HepG2 (cell line): ENCODE measurements around the gene ANKRD29. TPM values are rescaled to one million over a fixed set of nuclear protein-coding genes. Genes with fewer than 3 reads are reported as not detected.

Experiments
- ATAC-seq: fragments of 200-7000 bp; cut with Tn5 transposase; 3 replicates; pipeline ENCODE4 v1.9.1; 2020; ENCODE audit warnings: mild to moderate bottlenecking, moderate library complexity
- BruUV-seq: library from RNA; stranded (reverse); fragments of 400-500 nt; replicated peaks from 2 replicates; lab custom pipeline; 2021; lab: Mats Ljungman, UMichigan
- CTCF ChIA-PET: fragments of 300-600 bp; formaldehyde crosslinking; extraction: SDS; loops from one replicate; lab custom pipeline; 2021; ENCODE audit warnings: low total read pairs, inconsistent platforms, low intra/inter-chr PET ratio; lab: Yijun Ruan, JAX
- POLR2A ChIA-PET: fragments of 350-600 bp; sonication (Branson Sonifier 250); formaldehyde crosslinking; loops from one replicate; lab custom pipeline; 2020; ENCODE audit warnings: antibody characterized with exemption, inconsistent platforms; lab: Yijun Ruan, JAX
- DNase-seq: peaks from one replicate; pipeline ENCODE4 v3.0.0-alpha.2; 2015; ENCODE audit warnings: low spot score
- FAIRE-seq: peaks from 3 replicates; lab custom pipeline; 2011; peaks lifted over from hg19 to GRCh38; lab: Jason Lieb, UNC
- H2AFZ ChIP-seq: one replicate; pipeline ENCODE4 v1.6.1; 2011; ENCODE audit warnings: low read length, inconsistent platforms
- H3K27ac ChIP-seq: fragments of 300-600 bp; 3 replicates; pipeline ENCODE4 v1.8.0; 2011; ENCODE audit warnings: mixed run types, mild to moderate bottlenecking, mixed read lengths, low read length, inconsistent platforms; ENCODE audit not compliant: insufficient read depth; ENCODE audit errors: extremely low read length
- H3K27me3 ChIP-seq, 2 experiments: fragments of 200-600 bp in 1 of 2; 2 replicates in 1 of 2; 3 replicates in 1 of 2; pipeline versions ENCODE4 v1.6.0 to v1.8.0; 2011; ENCODE audit warnings: low read length in 2 of 2, mild to moderate bottlenecking in 2 of 2, moderate library complexity in 2 of 2, inconsistent platforms in 1 of 2; ENCODE audit not compliant: insufficient read depth in 2 of 2, control insufficient read depth in 1 of 2
- H3K36me3 ChIP-seq, 2 experiments: fragments of 200-600 bp in 1 of 2; replicated peaks in 1 of 2; 2 replicates in 1 of 2; 3 replicates in 1 of 2; pipeline versions ENCODE4 v1.5.1 to v1.8.0; 2011; ENCODE audit warnings: low read length in 2 of 2, inconsistent platforms in 1 of 2; ENCODE audit not compliant: insufficient read depth in 2 of 2, control insufficient read depth in 1 of 2
- H3K4me1 ChIP-seq: 2 replicates; pipeline ENCODE4 v1.5.1; 2012; ENCODE audit warnings: low read length, inconsistent platforms; ENCODE audit not compliant: insufficient read depth
- H3K4me2 ChIP-seq: 2 replicates; pipeline ENCODE4 v1.6.0; 2011; ENCODE audit warnings: low read depth, low read length, inconsistent platforms
- H3K4me3 ChIP-seq, 3 experiments: fragments of 200-600 bp in 1 of 3; sonication (generic), shearing (Covaris generic) in 1 of 3; replicated peaks in 1 of 3; 2 replicates each; pipeline ENCODE4 v1.5.1; 2011 to 2016; ENCODE audit warnings: low read length in 3 of 3, inconsistent platforms in 2 of 3, low read depth in 2 of 3, mild to moderate bottlenecking in 2 of 3, control low read depth in 1 of 3, mixed read lengths in 1 of 3; ENCODE audit not compliant: insufficient read depth in 1 of 3
- H3K79me2 ChIP-seq: one replicate; pipeline ENCODE4 v1.6.1; 2011; ENCODE audit warnings: low read length, inconsistent platforms; ENCODE audit not compliant: insufficient read depth
- H3K9ac ChIP-seq: 2 replicates; pipeline ENCODE4 v1.6.0; 2011; ENCODE audit warnings: mild to moderate bottlenecking, low read depth, low read length, inconsistent platforms; ENCODE audit not compliant: insufficient read depth
- H3K9me3 ChIP-seq: 2 replicates; pipeline ENCODE4 v1.5.1; 2012; ENCODE audit warnings: mild to moderate bottlenecking, low read length
- H4K20me1 ChIP-seq: 2 replicates; pipeline ENCODE4 v1.6.0; 2011; ENCODE audit warnings: inconsistent platforms, mild to moderate bottlenecking, low read length, moderate library complexity; ENCODE audit not compliant: insufficient read depth
- ATF7-NPFF ChIP-seq: sonication (generic); formaldehyde crosslinking; IDR thresholded peaks from 2 replicates; pipeline ENCODE4 v1.8.1; 2023; ENCODE audit warnings: mild to moderate bottlenecking, low read depth, missing genetic modification reagents, moderate library complexity
- DR1 ChIP-seq: sonication (generic); formaldehyde crosslinking; IDR thresholded peaks from 2 replicates; pipeline ENCODE4 v1.8.0; 2021; ENCODE audit warnings: mild to moderate bottlenecking, missing genetic modification reagents, inconsistent platforms
- ELF1 ChIP-seq: sonication (generic); formaldehyde crosslinking; IDR thresholded peaks from 2 replicates; pipeline ENCODE4 v1.4.0; 2020; ENCODE audit warnings: missing genetic modification reagents
- HIVEP1 ChIP-seq: sonication (generic); formaldehyde crosslinking; IDR thresholded peaks from 2 replicates; pipeline ENCODE4 v1.4.0; 2020; ENCODE audit warnings: mild to moderate bottlenecking, missing genetic modification reagents
- HNF4G ChIP-seq, 2 experiments: sonication (generic) in 1 of 2; formaldehyde crosslinking in 1 of 2; IDR thresholded peaks; 2 replicates each; pipeline versions ENCODE4 v1.4.0 to v1.6.1; 2011 to 2020; ENCODE audit warnings: borderline replicate concordance in 2 of 2, low read depth in 2 of 2, mild to moderate bottlenecking in 2 of 2, low read length in 1 of 2, missing genetic modification reagents in 1 of 2, moderate library complexity in 1 of 2
- MAFK ChIP-seq, 2 experiments: IDR thresholded peaks in 1 of 2; conservative IDR thresholded peaks in 1 of 2; 2 replicates each; pipeline ENCODE4 v1.6.1; 2011; ENCODE audit warnings: improper control_type of control experiment in 2 of 2, low read length in 2 of 2
- NCOA5 ChIP-seq: sonication (generic); formaldehyde crosslinking; IDR thresholded peaks from 2 replicates; pipeline ENCODE4 v1.4.0; 2020; ENCODE audit warnings: missing genetic modification reagents
- SMC3 ChIP-seq: IDR thresholded peaks from 2 replicates; pipeline ENCODE4 v1.6.1; 2011; ENCODE audit warnings: low read length, improper control_type of control experiment
- WIZ ChIP-seq: sonication (generic); formaldehyde crosslinking; IDR thresholded peaks from 2 replicates; pipeline ENCODE4 v1.5.1; 2020; ENCODE audit warnings: mild to moderate bottlenecking, missing genetic modification reagents
- ZBTB3 ChIP-seq: sonication (generic); formaldehyde crosslinking; IDR thresholded peaks from 2 replicates; pipeline ENCODE4 v1.4.0; 2020; ENCODE audit warnings: low read depth, mild to moderate bottlenecking, moderate library complexity, missing genetic modification reagents, borderline replicate concordance
- ZFP90 ChIP-seq: sonication (generic); formaldehyde crosslinking; IDR thresholded peaks from 2 replicates; pipeline ENCODE4 v1.8.0; 2022; ENCODE audit warnings: missing genetic modification reagents, mild to moderate bottlenecking, inconsistent platforms, borderline replicate concordance
- ZNF264 ChIP-seq: sonication (generic); formaldehyde crosslinking; IDR thresholded peaks from 2 replicates; pipeline ENCODE4 v1.4.0; 2020; ENCODE audit warnings: missing genetic modification reagents
- ZNF326 ChIP-seq: sonication (generic); formaldehyde crosslinking; IDR thresholded peaks from 2 replicates; pipeline ENCODE4 v1.4.0; 2020; ENCODE audit warnings: missing genetic modification reagents, borderline replicate concordance
- WGBS: methylation state at CpG from one replicate; pipeline ENCODE4 v1.1.6; 2017; ENCODE audit warnings: low lambda C conversion rate; 5-methylcytosine and 5-hydroxymethylcytosine counted together
- in situ Hi-C: cut with HindIII; loops from 2 replicates; pipeline ENCODE4 v1.10.0; 2017; ENCODE audit warnings: low pct_unique_long_range_greater_than_20kb; ENCODE audit not compliant: extremely low pct_ligation_motif_present
- intact Hi-C: fragments of 100-400 bp; cut with micrococcal nuclease; formaldehyde crosslinking; loops from one replicate; pipeline ENCODE4 v1.10.0; 2022; ENCODE audit not compliant: unreplicated experiment
- polyA plus RNA-seq, 8 experiments: library from polyadenylated mRNA; depleted of rRNA in 3 of 8; stranded (reverse) in 7 of 8; unstranded in 1 of 8; fragments of >200 nt; fragmentation: Illumina TruSeq in 4 of 8; extraction: Trizol in 4 of 8; gene quantifications; 2 replicates each; pipeline versions ENCODE4 v1.2.1 to v1.2.3, GENCODE V29; 2011 to 2016; ENCODE audit warnings: low read depth in 4 of 8, missing spikeins in 1 of 8, mixed read lengths in 1 of 8; ENCODE audit not compliant: insufficient read depth in 1 of 8
- total RNA-seq, 5 experiments: library from RNA; depleted of rRNA; stranded (reverse); fragments of >200 nt; fragmentation: Illumina TruSeq; extraction: Trizol; gene quantifications; 2 replicates each; pipeline ENCODE4 v1.2.3, GENCODE V29; 2016; ENCODE audit warnings: low read depth in 1 of 5
- TF ChIP-seq, protein P1 (sequence below), 2 experiments: fragments of 450-650 bp in 1 of 2; sonication (generic) in 1 of 2; formaldehyde crosslinking in 1 of 2; IDR thresholded peaks; 2 replicates each; pipeline versions ENCODE4 v1.6.1 to v1.8.0; 2016 to 2022; ENCODE audit warnings: antibody characterized with exemption in 1 of 2, mild to moderate bottlenecking in 1 of 2, missing genetic modification reagents in 1 of 2

Gene ANKRD29
- total and polyA plus RNA-seq, 2 of the 13 experiments (the other 11 are each of a cell fraction or from before 2014, with no cell fraction given) = not detected

DNA sequence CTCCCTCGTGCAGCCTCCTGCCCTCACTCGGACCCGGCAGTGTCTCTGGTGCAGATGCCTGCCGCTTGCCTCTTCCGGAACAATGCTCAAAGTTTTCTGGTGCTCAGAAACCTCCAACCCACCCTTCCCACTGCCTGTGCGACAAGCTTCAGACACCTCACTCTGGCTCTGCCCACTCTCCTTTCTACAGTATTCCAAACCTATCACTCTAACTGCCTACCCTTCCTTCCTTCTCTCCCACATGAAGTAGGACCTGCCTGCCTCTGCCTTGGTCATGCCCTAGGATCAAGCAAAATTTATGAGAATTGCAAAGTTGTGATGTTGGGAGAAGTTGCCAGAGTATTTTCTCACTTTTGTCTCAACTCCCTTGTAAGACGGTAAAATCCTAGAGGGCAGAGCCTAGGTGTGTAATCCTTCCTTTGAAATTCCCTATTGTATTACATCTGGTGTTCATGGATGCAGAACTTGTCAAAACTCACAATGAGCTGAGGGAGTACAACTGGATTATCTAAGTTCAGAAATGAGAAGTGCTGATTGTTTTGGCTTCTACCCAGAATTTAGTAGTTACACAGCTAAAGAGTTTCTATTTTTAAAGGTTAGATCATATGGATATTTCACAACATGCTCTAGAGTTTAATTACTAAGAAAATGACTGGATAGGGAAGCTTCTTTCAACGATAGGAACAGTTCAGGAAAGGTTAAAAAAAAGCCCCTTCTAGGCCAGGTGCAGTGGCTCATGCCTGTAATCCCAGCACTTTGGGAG, 83.6 kb downstream of the ANKRD29 start:
- 88% methylated on average over 8 of the region's 8 CpGs for WGBS
- peaks cover 16 to 43% of the 10 kb centered on the region in 2 experiments for H3K36me3 ChIP-seq
- intact Hi-C loops (no loop called here), in situ Hi-C loops (no loop called here)
- H3K27ac ChIP-seq = no peak overlapping the region
- no peak overlapping the region for H2AFZ ChIP-seq
- H3K9me3 ChIP-seq = no peaks in the 10 kb centered on the region
- no peak overlapping the region for H3K4me3 ChIP-seq
- POLR2A ChIA-PET = interaction anchor here (1.9 kb wide), 1 partner anchor 9 kb away, joined by 7 read pairs; no protein-coding TSS in a partner anchor
- FAIRE-seq (no peak), ATAC-seq (no peak), DNase-seq (no peak)
- H3K27me3 ChIP-seq = no peaks in the 10 kb centered on the region
- no peak overlapping the region for H3K4me2 ChIP-seq
- H3K79me2 ChIP-seq = peaks cover 79% of the 10 kb centered on the region
- BruUV-seq = no TSS peak
- H4K20me1 ChIP-seq = peaks cover 42% of the 10 kb centered on the region
- no peak overlapping the region for H3K9ac ChIP-seq
- CTCF ChIA-PET = no interaction called here
- H3K4me1 ChIP-seq = peaks cover 84% of the 10 kb centered on the region
- TF ChIP-seq NCOA5 (CRISPR knock-in tag) (no peak), ZNF264 (CRISPR knock-in tag) (no peak), DR1 (CRISPR knock-in tag) (no peak), HIVEP1 (no peak), ATF7-NPFF (CRISPR knock-in tag) (no peak), ZNF326 (CRISPR knock-in tag) (no peak), MAFK (conservative IDR thresholded peaks at IDR 0.05 in 1 of 2, IDR thresholded peaks at IDR 0.05 in 1 of 2; ENCODE audit: low read length in 2 of 2) (no peak), ELF1 (CRISPR knock-in tag) (no peak), HNF4G (IDR thresholded peaks at IDR 0.05; ENCODE audit: borderline replicate concordance, low read depth, low read length) (no peak), HNF4G (CRISPR knock-in tag; IDR thresholded peaks at IDR 0.05; ENCODE audit: borderline replicate concordance, low read depth) (no peak), SMC3 (no peak), WIZ (CRISPR knock-in tag) (no peak), ZFP90 (CRISPR knock-in tag) (no peak), ZBTB3 (no peak)
- TF ChIP-seq, protein P1, sequence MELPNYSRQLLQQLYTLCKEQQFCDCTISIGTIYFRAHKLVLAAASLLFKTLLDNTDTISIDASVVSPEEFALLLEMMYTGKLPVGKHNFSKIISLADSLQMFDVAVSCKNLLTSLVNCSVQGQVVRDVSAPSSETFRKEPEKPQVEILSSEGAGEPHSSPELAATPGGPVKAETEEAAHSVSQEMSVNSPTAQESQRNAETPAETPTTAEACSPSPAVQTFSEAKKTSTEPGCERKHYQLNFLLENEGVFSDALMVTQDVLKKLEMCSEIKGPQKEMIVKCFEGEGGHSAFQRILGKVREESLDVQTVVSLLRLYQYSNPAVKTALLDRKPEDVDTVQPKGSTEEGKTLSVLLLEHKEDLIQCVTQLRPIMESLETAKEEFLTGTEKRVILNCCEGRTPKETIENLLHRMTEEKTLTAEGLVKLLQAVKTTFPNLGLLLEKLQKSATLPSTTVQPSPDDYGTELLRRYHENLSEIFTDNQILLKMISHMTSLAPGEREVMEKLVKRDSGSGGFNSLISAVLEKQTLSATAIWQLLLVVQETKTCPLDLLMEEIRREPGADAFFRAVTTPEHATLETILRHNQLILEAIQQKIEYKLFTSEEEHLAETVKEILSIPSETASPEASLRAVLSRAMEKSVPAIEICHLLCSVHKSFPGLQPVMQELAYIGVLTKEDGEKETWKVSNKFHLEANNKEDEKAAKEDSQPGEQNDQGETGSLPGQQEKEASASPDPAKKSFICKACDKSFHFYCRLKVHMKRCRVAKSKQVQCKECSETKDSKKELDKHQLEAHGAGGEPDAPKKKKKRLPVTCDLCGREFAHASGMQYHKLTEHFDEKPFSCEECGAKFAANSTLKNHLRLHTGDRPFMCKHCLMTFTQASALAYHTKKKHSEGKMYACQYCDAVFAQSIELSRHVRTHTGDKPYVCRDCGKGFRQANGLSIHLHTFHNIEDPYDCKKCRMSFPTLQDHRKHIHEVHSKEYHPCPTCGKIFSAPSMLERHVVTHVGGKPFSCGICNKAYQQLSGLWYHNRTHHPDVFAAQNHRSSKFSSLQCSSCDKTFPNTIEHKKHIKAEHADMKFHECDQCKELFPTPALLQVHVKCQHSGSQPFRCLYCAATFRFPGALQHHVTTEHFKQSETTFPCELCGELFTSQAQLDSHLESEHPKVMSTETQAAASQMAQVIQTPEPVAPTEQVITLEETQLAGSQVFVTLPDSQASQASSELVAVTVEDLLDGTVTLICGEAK (IDR thresholded peaks at IDR 0.05) = no peak
- TF ChIP-seq, protein P1 (CRISPR knock-in tag; IDR thresholded peaks at IDR 0.05) = no peak
